NT2/D1 (cell line): ENCODE measurements around the gene CACNA1C.

ENCODE experiments used
- YY1 ChIP-seq: IDR thresholded peaks from 2 replicates; pipeline ENCODE4 v1.6.1; 2011; ENCODE audit not compliant: insufficient read length, insufficient read depth
- ZNF274 ChIP-seq: IDR thresholded peaks from 2 replicates; pipeline ENCODE4 v1.6.1; 2011; ENCODE audit warnings: mild to moderate bottlenecking, low read depth, low read length

DNA sequence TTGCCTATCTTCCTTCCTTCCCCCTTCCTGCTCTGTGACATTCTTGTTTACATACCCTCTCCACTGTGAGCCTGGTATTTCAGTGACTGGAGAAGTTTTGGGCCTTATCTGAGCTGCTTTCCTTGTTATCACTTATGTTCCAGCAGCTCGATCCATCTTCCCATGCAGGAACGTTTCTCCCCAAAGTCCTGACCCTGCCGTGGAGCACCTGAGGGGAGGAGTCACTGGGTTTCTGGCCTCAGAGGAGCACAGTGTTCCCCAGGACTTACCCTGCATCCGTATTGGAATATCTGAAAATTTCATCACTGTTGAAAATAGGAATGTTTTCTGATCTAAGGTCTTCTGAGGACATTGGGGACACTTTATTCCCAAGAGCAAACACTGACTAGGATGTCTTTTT is 141.8 kb downstream of the CACNA1C start:
- no peak for TF ChIP-seq YY1
- TF ChIP-seq ZNF274: no peak
